Cardiac fibroblast (primary cell): Measurements from ENCODE around the gene SLC37A1.

Experiments
- DNase-seq, 2 donors: peaks; one replicate each; pipeline versions ENCODE4 v3.0.0 to v3.0.0-alpha.2; 2010; ENCODE audit warnings: low read depth in 2 of 2
- H3K4me3 ChIP-seq, 2 donors: replicated peaks in 1 of 2; 1 replicate in 1 of 2; 2 replicates in 1 of 2; pipeline ENCODE4 v1.5.1; 2011; ENCODE audit warnings: low read depth in 2 of 2, low read length in 2 of 2, mild to moderate bottlenecking in 2 of 2, moderate library complexity in 1 of 2
- CTCF ChIP-seq: IDR thresholded peaks from one replicate; pipeline ENCODE4 v1.5.1; 2011; ENCODE audit warnings: low read depth, mild to moderate bottlenecking, low read length, inconsistent platforms

SLC37A1 gene

GRCh38 chr21:42474043-42474831 lies 39.4 kb upstream of the SLC37A1 start:
- TF ChIP-seq CTCF, result no peak
- DNase-seq, result peak; percentile 21 to 30
- H3K4me3 ChIP-seq, result no peak overlapping the region

GRCh38 chr21:42475036-42475435 lies 38.6 kb upstream of the SLC37A1 start:
- no peak overlapping the region for H3K4me3 ChIP-seq
- TF ChIP-seq CTCF, result no peak
- no peak for DNase-seq

- no peak for DNase-seq
- TF ChIP-seq CTCF, result no peak
- no peak overlapping the region for H3K4me3 ChIP-seq
These were observed 37.9 kb upstream of the SLC37A1 start for GRCh38 chr21:42475526-42476387.

GRCh38 chr21:42476388-42477331 lies 37.0 kb upstream of the SLC37A1 start:
- no peak for TF ChIP-seq CTCF
- no peak overlapping the region for H3K4me3 ChIP-seq
- no peak for DNase-seq

- no peak for TF ChIP-seq CTCF
- H3K4me3 ChIP-seq, result no peak overlapping the region
- no peak for DNase-seq
These were observed 35.1 kb upstream of the SLC37A1 start for GRCh38 chr21:42478504-42478903.

- DNase-seq, result no peak
- TF ChIP-seq CTCF, result no peak
- H3K4me3 ChIP-seq, result no peak overlapping the region
These were observed 34.1 kb upstream of the SLC37A1 start for GRCh38 chr21:42479582-42479981.
